OCI-LY7 (cell line): Measurements from ENCODE around the gene TMEM151A. TPM values are rescaled to one million over a fixed set of nuclear protein-coding genes. Genes with fewer than 3 reads are reported as not detected.

Source experiments
- BruUV-seq: library from RNA; stranded (reverse); fragments of 400-500 nt; replicated peaks from 2 replicates; lab custom pipeline; 2021; lab: Mats Ljungman, UMichigan
- CTCF ChIA-PET: fragments of 300-600 bp; sonication (Branson Sonifier 250); formaldehyde crosslinking; loops from one replicate; lab custom pipeline; 2022; ENCODE audit warnings: antibody characterized with exemption; ENCODE audit not compliant: unreplicated experiment; lab: Charles Lee
- POLR2A ChIA-PET: fragments of 300-600 bp; sonication (Branson Sonifier 250); formaldehyde crosslinking; loops from one replicate; lab custom pipeline; 2022; ENCODE audit warnings: antibody characterized with exemption; lab: Charles Lee
- DNase-seq: peaks from one replicate; pipeline ENCODE4 v3.0.0-alpha.2; 2015; ENCODE audit warnings: low spot score
- H2AFZ ChIP-seq: fragments of 200-600 bp; sonication (generic), shearing (Covaris generic); 2 replicates; pipeline ENCODE4 v1.6.1; 2014; ENCODE audit warnings: mild to moderate bottlenecking, antibody characterized with exemption, low read length, moderate library complexity
- H3K27ac ChIP-seq: fragments of 200-600 bp; sonication (generic); 2 replicates; pipeline ENCODE4 v1.5.1; 2014; ENCODE audit warnings: mixed run types, low read depth, mild to moderate bottlenecking, moderate library complexity, low read length, inconsistent platforms; ENCODE audit not compliant: poor library complexity, severe bottlenecking
- H3K36me3 ChIP-seq: fragments of 200-600 bp; sonication (generic); 2 replicates; pipeline ENCODE4 v1.6.1; 2014; ENCODE audit warnings: mild to moderate bottlenecking, antibody characterized with exemption, low read length, moderate library complexity, mixed read lengths; ENCODE audit not compliant: insufficient read depth
- H3K4me1 ChIP-seq: fragments of 200-600 bp; sonication (generic); 2 replicates; pipeline ENCODE4 v1.5.1; 2014; ENCODE audit warnings: mild to moderate bottlenecking, low read length; ENCODE audit not compliant: insufficient read depth, poor library complexity, severe bottlenecking
- H3K4me2 ChIP-seq: fragments of 200-600 bp; sonication (generic); 2 replicates; pipeline ENCODE4 v1.6.1; 2014; ENCODE audit warnings: mild to moderate bottlenecking, low read length
- H3K4me3 ChIP-seq: fragments of 200-600 bp; sonication (generic); 2 replicates; pipeline ENCODE4 v1.5.1; 2014; ENCODE audit warnings: mild to moderate bottlenecking, low read depth, low read length; ENCODE audit not compliant: poor library complexity, severe bottlenecking
- H3K79me2 ChIP-seq: fragments of 200-600 bp; sonication (generic); 2 replicates; pipeline ENCODE4 v1.6.1; 2016; ENCODE audit warnings: low read depth, mild to moderate bottlenecking, low read length, moderate library complexity, mixed read lengths; ENCODE audit not compliant: insufficient read depth
- H3K9me2 ChIP-seq: fragments of 200-600 bp; sonication (generic); 2 replicates; pipeline ENCODE4 v1.6.1; 2016; ENCODE audit warnings: mild to moderate bottlenecking, low read length, mixed read lengths; ENCODE audit not compliant: insufficient read depth
- H3K9me3 ChIP-seq: fragments of 200-600 bp; sonication (generic); 2 replicates; pipeline ENCODE4 v1.6.1; 2014; ENCODE audit warnings: mild to moderate bottlenecking, mixed run types, low read length, mixed read lengths
- H4K20me1 ChIP-seq: fragments of 200-600 bp; sonication (generic); 2 replicates; pipeline ENCODE4 v1.6.1; 2014; ENCODE audit warnings: mild to moderate bottlenecking, antibody characterized with exemption, low read length, moderate library complexity, mixed read lengths; ENCODE audit not compliant: insufficient read depth
- EZH2phosphoT487 ChIP-seq: fragments of 200-600 bp; sonication (generic); IDR thresholded peaks from 2 replicates; pipeline ENCODE4 v1.6.1; 2018; ENCODE audit warnings: low read depth, borderline replicate concordance, mild to moderate bottlenecking, mixed run types, antibody characterized with exemption, low read length, moderate library complexity, mixed read lengths
- intact Hi-C: fragments of 100-400 bp; cut with micrococcal nuclease; formaldehyde crosslinking; loops from one replicate; pipeline ENCODE4 v1.10.0; 2022; ENCODE audit not compliant: unreplicated experiment
- total RNA-seq, 2 experiments: library from RNA; depleted of rRNA in 1 of 2; stranded (reverse); fragments of >200 nt in 1 of 2; shearing (Covaris generic) in 1 of 2; gene quantifications; 2 replicates each; pipeline ENCODE4 v1.2.3, GENCODE V29; 2014 to 2022
- TF ChIP-seq, protein P1 (sequence below): fragments of 200-600 bp; sonication (generic); conservative IDR thresholded peaks from 2 replicates; pipeline ENCODE4 v1.5.1; 2014; ENCODE audit warnings: mild to moderate bottlenecking, antibody characterized with exemption, low read length, moderate library complexity, mixed read lengths

TMEM151A gene
- total RNA-seq, 2 experiments from 2014 or later = not detected

DNA sequence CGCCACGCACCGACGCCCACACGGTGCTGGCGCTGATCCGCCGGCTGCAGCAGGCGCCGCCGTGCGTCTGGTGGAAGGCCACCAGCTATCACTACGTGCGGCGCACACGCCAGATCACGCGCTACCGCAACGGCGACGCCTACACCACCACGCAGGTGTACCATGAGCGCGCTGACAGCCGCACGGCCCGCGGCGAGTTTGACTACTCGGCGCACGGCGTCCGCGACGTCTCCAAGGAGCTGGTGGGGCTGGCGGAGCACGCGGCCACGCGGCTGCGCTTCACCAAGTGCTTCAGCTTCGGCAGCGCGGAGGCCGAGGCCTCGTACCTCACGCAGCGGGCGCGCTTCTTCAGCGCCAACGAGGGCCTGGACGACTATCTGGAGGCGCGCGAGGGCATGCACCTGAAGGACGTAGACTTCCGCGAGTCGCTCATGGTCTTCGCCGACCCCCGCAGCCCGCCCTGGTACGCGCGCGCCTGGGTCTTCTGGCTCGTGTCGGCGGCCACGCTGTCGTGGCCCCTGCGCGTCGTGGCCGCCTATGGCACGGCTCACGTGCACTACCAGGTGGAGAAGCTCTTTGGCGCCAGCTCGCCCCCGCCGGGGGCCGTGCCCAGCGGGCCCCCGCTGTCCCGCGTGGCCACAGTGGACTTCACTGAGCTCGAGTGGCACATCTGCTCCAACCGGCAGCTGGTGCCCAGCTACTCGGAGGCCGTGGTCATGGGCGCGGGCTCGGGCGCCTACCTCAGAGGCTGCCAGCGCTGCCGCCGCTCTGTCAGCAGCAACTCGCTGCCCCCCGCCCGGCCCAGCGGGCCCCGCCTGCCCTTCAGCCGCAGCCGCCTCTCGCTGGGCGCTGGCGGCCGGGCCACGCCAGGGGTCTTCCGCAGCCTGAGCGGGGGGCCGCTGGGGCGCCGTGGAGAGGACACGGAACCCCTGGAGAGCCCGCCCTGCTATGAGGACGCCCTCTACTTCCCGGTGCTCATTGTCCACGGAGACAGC lies 3.2 kb downstream of the TMEM151A start:
- no peaks in the 10 kb centered on the region for H3K9me2 ChIP-seq
- H2AFZ ChIP-seq = no peak overlapping the region
- no peaks in the 10 kb centered on the region for H3K36me3 ChIP-seq
- no peak overlapping the region for H3K4me3 ChIP-seq
- H4K20me1 ChIP-seq = no peaks in the 10 kb centered on the region
- no peak for DNase-seq
- intact Hi-C loops = no loop called here
- CTCF ChIA-PET = no interaction called here
- no peak overlapping the region for H3K27ac ChIP-seq
- H3K4me2 ChIP-seq = no peak overlapping the region
- no TSS peak for BruUV-seq
- no peaks in the 10 kb centered on the region for H3K9me3 ChIP-seq
- TF ChIP-seq EZH2phosphoT487 = no peak
- TF ChIP-seq, protein P1, sequence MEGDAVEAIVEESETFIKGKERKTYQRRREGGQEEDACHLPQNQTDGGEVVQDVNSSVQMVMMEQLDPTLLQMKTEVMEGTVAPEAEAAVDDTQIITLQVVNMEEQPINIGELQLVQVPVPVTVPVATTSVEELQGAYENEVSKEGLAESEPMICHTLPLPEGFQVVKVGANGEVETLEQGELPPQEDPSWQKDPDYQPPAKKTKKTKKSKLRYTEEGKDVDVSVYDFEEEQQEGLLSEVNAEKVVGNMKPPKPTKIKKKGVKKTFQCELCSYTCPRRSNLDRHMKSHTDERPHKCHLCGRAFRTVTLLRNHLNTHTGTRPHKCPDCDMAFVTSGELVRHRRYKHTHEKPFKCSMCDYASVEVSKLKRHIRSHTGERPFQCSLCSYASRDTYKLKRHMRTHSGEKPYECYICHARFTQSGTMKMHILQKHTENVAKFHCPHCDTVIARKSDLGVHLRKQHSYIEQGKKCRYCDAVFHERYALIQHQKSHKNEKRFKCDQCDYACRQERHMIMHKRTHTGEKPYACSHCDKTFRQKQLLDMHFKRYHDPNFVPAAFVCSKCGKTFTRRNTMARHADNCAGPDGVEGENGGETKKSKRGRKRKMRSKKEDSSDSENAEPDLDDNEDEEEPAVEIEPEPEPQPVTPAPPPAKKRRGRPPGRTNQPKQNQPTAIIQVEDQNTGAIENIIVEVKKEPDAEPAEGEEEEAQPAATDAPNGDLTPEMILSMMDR = no peak
- POLR2A ChIA-PET = no interaction called here
- H3K4me1 ChIP-seq = peaks cover 6% of the 10 kb centered on the region
- H3K79me2 ChIP-seq = no peaks in the 10 kb centered on the region

DNA sequence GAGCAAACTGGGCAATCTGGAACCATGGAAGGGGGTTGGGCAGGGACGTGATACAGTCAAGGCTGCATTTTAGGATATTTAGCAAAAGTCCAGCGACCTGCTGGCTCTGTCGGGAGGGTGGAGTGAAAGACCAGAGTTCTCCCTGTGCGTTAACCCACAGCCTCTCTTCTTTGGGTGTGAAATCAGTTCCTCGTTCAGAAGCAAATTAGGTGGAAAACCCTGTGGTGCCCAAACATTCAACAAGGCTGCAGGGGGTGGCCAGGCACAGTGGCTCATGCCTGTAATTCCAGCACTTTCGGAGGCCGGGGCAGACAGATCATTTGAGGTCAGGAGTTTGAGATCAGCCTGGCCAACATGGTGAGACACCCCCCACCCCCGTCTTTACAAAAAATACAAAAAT lies 5.9 kb downstream of the TMEM151A start:
- Histone ChIP-seq H3K4me1 (no peaks in the 10 kb centered on the region), H3K9me2 (no peaks in the 10 kb centered on the region), H2AFZ (no peak overlapping the region), H3K36me3 (no peaks in the 10 kb centered on the region), H3K79me2 (no peaks in the 10 kb centered on the region), H3K4me3 (no peak overlapping the region), H4K20me1 (no peaks in the 10 kb centered on the region), H3K27ac (no peak overlapping the region), H3K4me2 (no peak overlapping the region), H3K9me3 (no peaks in the 10 kb centered on the region)
- BruUV-seq = no TSS peak
- ChIA-PET POLR2A (interaction anchor here (1.7 kb wide), 1 partner anchor 9 kb away, joined by 5 read pairs; the partner anchor contains the start of gene YIF1A), CTCF (no interaction called here)
- intact Hi-C loops = no loop called here
- DNase-seq = no peak
- TF ChIP-seq, protein P1 = no peak
- no peak for TF ChIP-seq EZH2phosphoT487

DNA sequence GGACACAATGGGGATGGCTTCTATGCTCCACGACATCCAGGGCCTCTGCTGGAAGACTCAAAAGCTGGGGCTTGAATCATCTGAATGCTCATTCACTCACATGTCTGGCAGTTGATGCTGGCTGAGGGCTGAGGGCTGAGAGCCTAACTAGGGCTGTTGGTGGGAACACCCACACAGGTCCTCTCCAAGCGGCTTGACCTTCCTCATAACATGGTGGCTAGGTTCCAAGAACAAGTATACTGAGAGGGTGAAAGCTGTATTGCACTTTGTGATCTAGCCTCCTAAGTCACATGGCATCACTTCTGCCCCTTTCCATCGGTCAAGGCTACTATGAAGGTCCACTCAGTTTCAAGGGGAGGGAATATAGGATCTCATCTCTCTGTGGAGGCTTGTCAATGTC lies 7.5 kb downstream of the TMEM151A start:
- Histone ChIP-seq H2AFZ (no peak overlapping the region), H3K4me1 (no peaks in the 10 kb centered on the region), H3K9me2 (no peaks in the 10 kb centered on the region), H3K4me2 (no peak overlapping the region), H3K79me2 (no peaks in the 10 kb centered on the region), H4K20me1 (no peaks in the 10 kb centered on the region), H3K9me3 (no peaks in the 10 kb centered on the region), H3K27ac (no peak overlapping the region), H3K4me3 (no peak overlapping the region), H3K36me3 (no peaks in the 10 kb centered on the region)
- intact Hi-C loops = no loop called here
- ChIA-PET POLR2A (no interaction called here), CTCF (interaction anchor here (0.6 kb wide), 1 partner anchor 12 kb away, joined by 3 read pairs; no protein-coding TSS in a partner anchor)
- BruUV-seq = no TSS peak
- DNase-seq = no peak
- TF ChIP-seq EZH2phosphoT487 = no peak
- TF ChIP-seq, protein P1 = no peak
